HG03095 (cell line): ENCODE results near the gene SLC4A5.
"Not testable (repeated sequence)": the region's sequence is repeated elsewhere in the genome, so short reads cannot be mapped to it uniquely, and the experiment has no call there.

Experiments
- ATAC-seq: cut with Tn5 transposase; IDR thresholded peaks from one replicate; pipeline ENCODE4 v1.9.1; 2021; ENCODE audit warnings: moderate library complexity; ENCODE audit not compliant: unreplicated experiment

Gene SLC4A5

GRCh38 chr2:74368499-74368898, 25.3 kb upstream of the SLC4A5 start:
- ATAC-seq = no peak

GRCh38 chr2:74367789-74368188, 24.6 kb upstream of the SLC4A5 start:
- no peak for ATAC-seq

- ATAC-seq = no peak
Measured at GRCh38 chr2:74366036-74366435, 22.8 kb upstream of the SLC4A5 start.

GRCh38 chr2:74364533-74365505, 21.6 kb upstream of the SLC4A5 start:
- ATAC-seq = no peak

GRCh38 chr2:74361327-74361726, 18.1 kb upstream of the SLC4A5 start:
- ATAC-seq = no peak

GRCh38 chr2:74357627-74358026, 14.4 kb upstream of the SLC4A5 start:
- ATAC-seq = no peak

- ATAC-seq = no peak
Measured at GRCh38 chr2:74349889-74350288, 6.7 kb upstream of the SLC4A5 start.

GRCh38 chr2:74347742-74348141, 4.5 kb upstream of the SLC4A5 start:
- no peak for ATAC-seq

- ATAC-seq = no peak
Measured at GRCh38 chr2:74347303-74347702, 4.1 kb upstream of the SLC4A5 start.

GRCh38 chr2:74345272-74345943, 2.2 kb upstream of the SLC4A5 start:
- ATAC-seq = no peak

GRCh38 chr2:74336227-74336626, 7.0 kb downstream of the SLC4A5 start:
- ATAC-seq = not testable (repeated sequence)

GRCh38 chr2:74334931-74335333, 8.3 kb downstream of the SLC4A5 start:
- ATAC-seq = no peak

GRCh38 chr2:74333896-74334586, 9.2 kb downstream of the SLC4A5 start:
- no peak for ATAC-seq

GRCh38 chr2:74333175-74333574, 10.0 kb downstream of the SLC4A5 start:
- ATAC-seq = no peak

- no peak for ATAC-seq
Measured at GRCh38 chr2:74332550-74333174, 10.6 kb downstream of the SLC4A5 start.

- ATAC-seq = no peak
Measured at GRCh38 chr2:74328573-74328972, 14.6 kb downstream of the SLC4A5 start.

- ATAC-seq = no peak
Measured at GRCh38 chr2:74328074-74328473, 15.1 kb downstream of the SLC4A5 start.

- ATAC-seq = no peak
Measured at GRCh38 chr2:74327627-74328026, 15.6 kb downstream of the SLC4A5 start.

- no peak for ATAC-seq
Measured at GRCh38 chr2:74327199-74327598, 16.0 kb downstream of the SLC4A5 start.

GRCh38 chr2:74325815-74326214, 17.4 kb downstream of the SLC4A5 start:
- no peak for ATAC-seq

GRCh38 chr2:74321737-74322136, 21.5 kb downstream of the SLC4A5 start:
- ATAC-seq = no peak
